HTERT RPE-1 (cell line): Measurements from ENCODE around the gene BANK1.

Experiments used
- in situ Hi-C: fragments of 300-500 bp; cut with MboI; formaldehyde crosslinking; loops from 4 replicates; pipeline ENCODE4 v1.14.3; 2020; ENCODE audit warnings: low sequenced_read_pairs

Gene BANK1

GRCh38 chr4:102104278-102104677 lies 313.7 kb downstream of the BANK1 start:
- in situ Hi-C loops, result no loop called here

- in situ Hi-C loops, result no loop called here
Observed at GRCh38 chr4:102105983-102106382, 315.5 kb downstream of the BANK1 start.

- in situ Hi-C loops, result no loop called here
Observed at GRCh38 chr4:102114118-102114630, 323.6 kb downstream of the BANK1 start.

- in situ Hi-C loops, result no loop called here
Observed at GRCh38 chr4:102116121-102116520, 325.6 kb downstream of the BANK1 start.

GRCh38 chr4:102120846-102121245 lies 330.3 kb downstream of the BANK1 start:
- in situ Hi-C loops, result no loop called here
